PFSK-1 (cell line): Measurements from ENCODE around the gene AP2M1.

ENCODE experiments used
- POLR2AphosphoS5 ChIP-seq: IDR thresholded peaks from 2 replicates; pipeline ENCODE4 v1.6.1; 2012; ENCODE audit warnings: low read depth, mild to moderate bottlenecking, control low read depth, low read length, moderate library complexity
- REST ChIP-seq, 2 experiments: IDR thresholded peaks; 2 replicates each; pipeline versions ENCODE4 v1.6.1 to v1.8.0; 2011 to 2012; ENCODE audit warnings: low read depth in 2 of 2, low read length in 2 of 2, control low read depth in 1 of 2, inconsistent platforms in 1 of 2, mild to moderate bottlenecking in 1 of 2, moderate library complexity in 1 of 2; ENCODE audit not compliant: insufficient read depth in 1 of 2
- SIN3A ChIP-seq: IDR thresholded peaks from 2 replicates; pipeline ENCODE4 v1.6.1; 2012; ENCODE audit warnings: mild to moderate bottlenecking, low read length, moderate library complexity, borderline replicate concordance; ENCODE audit not compliant: insufficient read depth

- TF ChIP-seq REST (IDR thresholded peaks at IDR 0.05; ENCODE audit: insufficient read depth in 1 of 2, low read depth in 2 of 2, low read length in 2 of 2): no peak
- no peak for TF ChIP-seq POLR2AphosphoS5
- no peak for TF ChIP-seq SIN3A
Measured at GRCh38 chr3:184154885-184155643, 19.6 kb upstream of the AP2M1 start, which contains the start of gene DVL3.
